Activated naive CD4-positive, alpha-beta T cell treated with anti-CD3 and anti-CD28 coated beads, Interleukin-2, amount 50 U/mL, for 16 hours (primary cell): ENCODE data around the gene E2F4.

Source experiments
- DNase-seq: peaks from one replicate; pipeline ENCODE4 v3.0.0-alpha.2; 2020

Gene E2F4

DNA sequence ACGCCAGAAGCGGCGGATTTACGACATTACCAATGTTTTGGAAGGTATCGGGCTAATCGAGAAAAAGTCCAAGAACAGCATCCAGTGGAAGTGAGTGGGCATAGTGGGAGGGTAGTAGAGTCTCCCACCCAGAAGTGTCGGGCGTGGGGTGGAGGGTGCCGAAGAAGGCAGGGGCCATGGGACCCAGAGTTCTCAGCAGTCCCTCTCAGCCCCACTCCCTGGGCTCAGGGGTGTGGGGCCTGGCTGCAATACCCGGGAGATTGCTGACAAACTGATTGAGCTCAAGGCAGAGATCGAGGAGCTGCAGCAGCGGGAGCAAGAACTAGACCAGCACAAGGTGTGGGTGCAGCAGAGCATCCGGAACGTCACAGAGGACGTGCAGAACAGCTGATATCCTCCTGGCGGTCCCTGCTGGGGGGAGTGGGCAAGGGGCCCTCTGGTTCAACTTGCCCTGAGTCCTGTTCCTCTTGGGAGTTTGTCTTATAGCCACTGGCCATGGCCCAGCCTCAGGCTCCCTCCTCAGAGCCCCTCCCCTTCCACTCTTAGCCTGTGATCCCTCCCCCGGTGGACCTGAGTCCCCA is 916 bp downstream of the E2F4 start:
- no peak for DNase-seq

DNA sequence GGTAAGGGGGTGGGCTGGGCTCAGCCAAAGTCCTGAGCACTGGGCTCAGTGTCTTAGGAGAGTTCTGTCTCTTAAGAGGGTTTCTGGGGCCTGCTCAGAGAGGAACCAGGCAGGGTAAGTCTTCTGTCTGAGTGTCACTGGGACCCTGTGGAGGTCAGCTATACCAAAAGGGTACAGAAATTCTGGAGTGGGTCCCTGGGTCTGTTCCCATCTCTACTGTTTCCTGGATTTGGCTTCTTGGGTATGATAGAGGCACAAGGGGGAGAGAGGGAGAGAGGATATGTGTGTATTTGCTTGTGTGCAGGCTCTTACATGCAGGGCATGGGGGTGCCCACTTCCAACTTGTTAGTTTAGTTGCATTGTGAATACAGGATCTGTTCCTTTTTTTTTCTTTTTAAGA is 1.6 kb downstream of the E2F4 start:
- DNase-seq: no peak

DNA sequence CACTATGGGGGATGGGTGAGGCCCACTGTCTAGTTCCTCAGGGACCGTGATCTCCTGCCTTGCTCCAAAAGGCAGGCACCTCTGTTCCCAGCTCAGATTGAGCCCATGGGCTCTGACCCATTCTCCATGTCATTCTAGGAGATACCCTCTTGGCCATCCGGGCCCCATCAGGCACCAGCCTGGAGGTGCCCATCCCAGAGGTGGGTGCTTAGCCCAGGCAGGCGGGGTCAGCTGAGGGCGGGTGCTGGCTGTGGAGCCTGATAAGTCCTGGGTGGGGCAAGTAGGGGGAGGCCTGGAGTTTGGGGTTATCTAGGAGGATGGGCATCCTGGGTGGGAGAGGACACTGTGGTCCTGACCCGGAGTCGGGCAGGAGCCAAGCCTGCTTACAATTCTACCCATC is 2.3 kb downstream of the E2F4 start:
- DNase-seq: no peak

DNA sequence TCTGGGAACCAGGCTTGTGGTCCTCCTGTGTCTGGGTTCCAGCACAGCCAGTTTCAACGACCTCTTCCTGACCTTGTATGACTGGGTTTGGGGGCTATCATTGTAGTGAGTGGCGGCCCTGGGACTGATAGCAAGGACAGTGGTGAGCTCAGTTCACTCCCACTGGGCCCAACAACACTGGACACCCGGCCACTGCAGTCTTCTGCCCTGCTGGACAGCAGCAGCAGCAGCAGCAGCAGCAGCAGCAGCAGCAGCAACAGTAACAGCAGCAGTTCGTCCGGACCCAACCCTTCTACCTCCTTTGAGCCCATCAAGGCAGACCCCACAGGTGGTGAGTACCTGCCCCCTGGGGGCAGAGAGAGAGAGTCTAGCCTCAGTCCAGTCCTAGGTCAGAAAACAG is 3.7 kb downstream of the E2F4 start:
- no peak for DNase-seq

DNA sequence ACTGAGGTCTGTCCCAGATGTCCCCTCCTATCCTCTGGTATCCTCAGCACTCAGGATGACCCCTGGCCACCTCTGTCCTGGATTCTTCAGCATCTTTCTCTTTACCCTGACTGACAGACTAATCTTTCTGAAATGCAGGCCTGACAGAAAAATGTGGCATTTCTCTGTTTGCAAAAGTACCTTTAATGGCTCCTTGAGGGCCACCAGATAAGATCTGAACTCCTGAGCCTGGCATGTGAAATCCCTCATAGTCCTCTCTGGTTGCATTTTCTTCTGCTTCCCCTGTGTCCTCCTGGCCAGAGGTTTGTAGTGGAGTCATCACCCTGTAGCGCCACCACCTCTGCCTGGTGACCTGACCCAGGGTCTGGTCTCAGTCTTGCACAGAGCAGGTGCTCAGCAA is 4.9 kb downstream of the E2F4 start:
- no peak for DNase-seq

DNA sequence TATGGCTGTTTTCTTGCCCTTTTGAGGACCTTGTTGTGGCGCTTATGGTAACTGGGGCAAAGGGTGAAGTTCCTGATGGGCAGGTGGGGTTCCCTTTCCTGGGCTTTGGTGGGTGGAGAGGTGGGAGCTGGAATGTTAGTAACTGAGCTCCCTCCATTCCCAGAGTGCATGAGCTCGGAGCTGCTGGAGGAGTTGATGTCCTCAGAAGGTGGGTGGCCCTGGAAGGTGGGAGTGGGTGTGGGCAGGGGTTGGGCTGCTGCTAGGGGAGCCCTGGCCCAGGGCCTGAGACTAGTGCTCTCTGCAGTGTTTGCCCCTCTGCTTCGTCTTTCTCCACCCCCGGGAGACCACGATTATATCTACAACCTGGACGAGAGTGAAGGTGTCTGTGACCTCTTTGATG is 5.7 kb downstream of the E2F4 start:
- DNase-seq: no peak

DNA sequence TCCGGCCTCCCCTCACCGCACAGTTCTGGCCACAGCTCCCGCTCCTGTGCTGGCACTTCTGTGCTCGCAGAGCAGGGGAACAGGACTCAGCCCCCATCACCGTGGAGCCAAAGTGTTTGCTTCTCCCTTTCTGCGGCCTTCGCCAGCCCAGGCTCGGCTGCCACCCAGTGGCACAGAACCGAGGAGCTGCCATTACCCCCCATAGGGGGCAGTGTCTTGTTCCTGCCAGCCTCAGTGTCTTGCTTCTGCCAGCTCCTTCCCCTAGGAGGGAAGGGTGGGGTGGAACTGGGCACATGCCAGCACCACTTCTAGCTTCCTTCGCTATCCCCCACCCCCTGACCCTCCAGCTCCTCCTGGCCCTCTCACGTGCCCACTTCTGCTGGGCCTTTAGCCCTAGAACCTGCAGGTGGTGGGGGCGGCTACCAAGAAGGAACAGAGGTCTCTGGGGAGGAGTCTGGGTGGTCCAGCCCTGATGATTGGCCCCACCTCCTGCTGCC is 6.3 kb downstream of the E2F4 start:
- no peak for DNase-seq

DNA sequence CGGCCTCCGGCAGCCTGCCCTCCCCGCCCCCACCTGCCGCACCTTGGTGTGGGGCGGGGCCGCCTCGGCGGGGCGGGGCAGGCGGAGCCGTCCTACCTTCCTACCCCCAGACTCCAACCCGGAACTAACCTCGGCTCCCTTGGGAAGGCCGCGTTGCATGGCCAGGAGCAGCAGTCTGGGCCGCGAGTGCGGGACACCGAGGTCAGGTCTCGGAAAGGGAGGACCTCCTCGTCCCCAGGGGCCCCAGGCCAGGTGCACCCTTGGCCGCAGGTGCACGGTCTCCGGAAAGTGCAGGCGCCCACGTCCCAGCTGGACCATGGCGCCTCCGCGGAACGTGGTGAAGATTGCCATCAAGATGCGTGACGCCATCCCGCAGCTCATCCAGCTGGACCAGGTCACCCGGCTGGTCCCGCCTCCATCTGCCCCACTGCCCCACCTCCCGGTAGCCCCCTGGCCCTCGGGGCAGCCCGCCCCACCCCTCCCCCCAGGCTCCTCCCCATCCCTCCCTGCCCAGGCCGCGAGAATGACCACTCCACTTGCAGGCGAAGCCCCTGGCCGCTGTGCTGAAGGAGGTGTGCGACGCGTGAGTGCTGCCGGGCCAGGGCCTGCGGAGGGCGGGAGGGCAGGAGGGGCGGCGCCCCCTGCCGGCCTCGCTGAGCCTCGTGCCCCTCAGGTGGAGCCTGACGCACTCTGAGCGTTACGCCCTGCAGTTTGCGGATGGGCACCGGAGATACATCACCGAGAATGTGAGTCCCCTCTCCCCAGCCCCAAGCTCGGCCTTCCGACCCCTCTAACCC is 7.3 kb downstream of the E2F4 start, which contains the start of gene ELMO3:
Gene ELMO3, plus strand, starts transcription at position 121 of the 797 bp plus-strand sequence. Its CDS starts 196 bp downstream, at position 317.
- no peak for DNase-seq

DNA sequence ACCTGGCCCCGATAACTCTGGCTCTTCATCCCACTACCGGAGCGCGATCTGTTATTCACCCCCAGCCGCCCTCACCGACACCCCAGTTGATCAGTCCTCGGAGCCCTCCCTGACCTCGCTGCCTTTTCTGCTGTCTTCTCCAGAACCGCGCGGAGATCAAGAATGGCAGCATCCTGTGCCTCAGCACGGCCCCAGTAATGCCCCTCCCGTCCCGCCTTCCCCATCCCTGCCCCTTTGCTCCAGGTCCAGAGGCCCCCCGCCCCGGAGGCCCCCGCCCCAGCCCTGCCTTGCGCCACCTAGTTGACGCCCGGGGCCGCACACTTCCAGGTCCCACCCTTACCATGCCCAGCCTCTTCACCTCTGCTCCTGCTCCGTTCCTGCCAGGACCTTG is 7.8 kb downstream of the E2F4 start:
- no peak for DNase-seq

DNA sequence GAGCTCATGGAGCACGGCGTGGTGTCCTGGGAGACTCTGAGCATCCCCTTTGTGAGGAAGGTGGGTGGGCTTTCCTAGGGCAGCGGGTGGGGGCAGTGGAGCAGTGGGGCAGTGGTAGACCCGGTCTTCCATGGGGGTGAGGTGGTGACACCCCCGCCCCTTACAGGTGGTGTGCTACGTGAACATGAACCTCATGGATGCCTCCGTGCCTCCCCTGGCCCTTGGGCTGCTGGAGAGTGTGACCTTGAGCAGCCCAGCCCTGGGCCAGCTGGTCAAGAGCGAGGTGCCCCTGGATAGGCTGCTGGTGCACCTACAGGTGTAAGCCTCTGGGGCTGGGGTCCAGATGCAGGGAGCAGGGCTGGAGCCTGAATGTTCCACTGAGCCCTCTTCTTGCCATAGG is 8.5 kb downstream of the E2F4 start:
- DNase-seq: no peak

DNA sequence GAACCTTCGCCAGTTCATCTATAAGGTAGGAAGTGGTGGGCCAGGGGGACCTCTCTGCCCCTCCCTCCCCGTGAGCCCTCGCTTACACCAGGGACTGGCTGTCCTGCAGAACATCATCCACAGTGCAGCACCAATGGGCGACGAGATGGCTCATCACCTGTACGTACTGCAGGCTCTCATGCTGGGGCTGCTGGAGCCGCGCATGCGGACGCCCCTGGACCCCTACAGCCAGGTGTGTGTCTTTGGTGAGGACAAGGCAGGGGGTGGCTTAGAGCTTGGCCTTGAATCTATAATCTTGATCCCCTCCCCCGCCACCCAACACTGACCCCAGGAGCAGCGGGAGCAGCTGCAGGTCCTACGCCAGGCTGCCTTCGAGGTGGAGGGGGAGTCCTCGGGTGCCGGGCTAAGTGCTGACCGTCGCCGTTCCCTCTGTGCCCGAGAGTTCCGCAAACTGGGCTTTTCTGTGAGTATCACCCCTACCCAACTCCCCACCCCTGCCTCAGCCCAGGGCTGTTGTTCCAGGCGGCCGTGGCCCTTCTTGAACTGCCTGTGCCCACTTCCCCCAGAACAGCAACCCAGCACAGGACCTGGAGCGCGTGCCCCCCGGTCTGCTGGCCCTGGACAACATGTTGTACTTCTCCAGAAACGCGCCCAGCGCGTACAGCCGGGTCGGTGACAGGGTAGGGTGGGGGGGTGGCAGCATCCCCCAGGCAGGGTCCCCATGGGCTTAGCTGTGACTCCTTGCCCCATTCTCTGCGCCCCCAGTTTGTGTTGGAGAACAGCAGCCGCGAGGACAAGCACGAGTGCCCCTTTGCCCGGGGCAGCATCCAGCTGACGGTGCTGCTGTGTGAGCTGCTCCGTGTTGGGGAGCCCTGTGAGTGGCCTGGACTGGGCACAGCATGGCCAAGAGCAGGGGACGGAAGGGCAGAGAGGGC is 9.7 kb downstream of the E2F4 start:
- DNase-seq: no peak

DNA sequence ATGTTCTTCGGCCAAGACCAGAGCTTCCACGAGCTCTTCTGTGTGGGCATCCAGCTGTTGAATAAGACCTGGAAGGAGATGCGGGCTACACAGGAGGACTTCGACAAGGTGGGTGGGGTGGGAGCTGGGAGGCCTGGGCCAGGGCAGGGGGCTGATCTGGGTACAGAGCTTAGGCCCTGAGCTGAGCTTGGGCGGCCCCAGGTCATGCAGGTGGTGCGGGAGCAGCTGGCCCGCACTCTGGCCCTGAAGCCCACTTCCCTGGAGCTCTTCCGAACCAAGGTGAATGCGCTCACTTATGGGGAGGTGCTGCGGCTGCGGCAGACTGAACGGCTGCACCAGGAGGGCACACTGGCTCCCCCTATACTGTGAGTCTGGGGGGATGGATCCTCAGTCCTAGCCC is 10.5 kb downstream of the E2F4 start:
- DNase-seq: no peak

DNA sequence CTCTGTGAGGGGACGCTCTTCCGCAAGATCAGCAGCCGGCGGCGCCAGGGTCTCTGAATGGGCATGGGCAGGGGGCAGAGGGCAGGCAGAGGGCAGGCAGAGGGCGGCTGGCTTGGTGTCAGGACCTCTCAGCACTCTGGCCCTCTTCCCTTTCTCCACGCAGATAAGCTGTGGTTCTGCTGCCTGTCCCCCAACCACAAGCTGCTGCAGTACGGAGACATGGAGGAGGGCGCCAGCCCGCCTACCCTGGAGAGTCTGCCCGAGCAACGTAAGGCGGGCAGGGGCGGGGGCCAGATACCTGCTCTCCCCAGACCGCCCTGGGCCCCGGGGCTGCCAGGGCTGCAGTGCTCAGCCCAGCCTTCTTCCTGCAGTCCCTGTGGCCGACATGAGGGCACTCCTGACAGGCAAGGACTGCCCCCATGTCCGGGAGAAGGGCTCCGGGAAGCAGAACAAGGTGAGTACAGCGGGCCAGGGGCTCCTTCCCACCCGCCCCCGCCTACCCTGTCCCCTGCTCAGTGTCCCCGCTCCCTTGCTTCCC is 11.1 kb downstream of the E2F4 start:
- DNase-seq: no peak

DNA sequence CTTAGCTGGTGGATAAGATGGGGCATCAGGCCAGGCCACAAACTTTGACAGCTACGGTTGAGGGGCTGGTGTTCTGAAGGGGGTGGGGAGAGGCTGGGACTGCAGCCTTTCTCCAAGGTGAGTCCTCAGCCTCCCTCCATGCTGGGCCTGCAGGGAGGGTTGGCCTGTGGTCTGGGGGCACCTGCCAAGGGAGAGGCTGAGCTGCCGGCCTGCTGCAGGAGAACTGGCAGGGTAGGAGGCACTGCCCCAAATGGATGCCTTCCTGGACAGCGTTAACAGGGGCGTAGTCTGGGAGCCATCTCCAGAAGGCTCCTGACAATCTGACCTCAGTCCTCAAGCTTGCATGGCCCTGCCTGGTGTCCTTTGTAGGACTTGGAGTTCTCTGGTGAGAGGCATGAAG is 12.1 kb downstream of the E2F4 start:
- no peak for DNase-seq

DNA sequence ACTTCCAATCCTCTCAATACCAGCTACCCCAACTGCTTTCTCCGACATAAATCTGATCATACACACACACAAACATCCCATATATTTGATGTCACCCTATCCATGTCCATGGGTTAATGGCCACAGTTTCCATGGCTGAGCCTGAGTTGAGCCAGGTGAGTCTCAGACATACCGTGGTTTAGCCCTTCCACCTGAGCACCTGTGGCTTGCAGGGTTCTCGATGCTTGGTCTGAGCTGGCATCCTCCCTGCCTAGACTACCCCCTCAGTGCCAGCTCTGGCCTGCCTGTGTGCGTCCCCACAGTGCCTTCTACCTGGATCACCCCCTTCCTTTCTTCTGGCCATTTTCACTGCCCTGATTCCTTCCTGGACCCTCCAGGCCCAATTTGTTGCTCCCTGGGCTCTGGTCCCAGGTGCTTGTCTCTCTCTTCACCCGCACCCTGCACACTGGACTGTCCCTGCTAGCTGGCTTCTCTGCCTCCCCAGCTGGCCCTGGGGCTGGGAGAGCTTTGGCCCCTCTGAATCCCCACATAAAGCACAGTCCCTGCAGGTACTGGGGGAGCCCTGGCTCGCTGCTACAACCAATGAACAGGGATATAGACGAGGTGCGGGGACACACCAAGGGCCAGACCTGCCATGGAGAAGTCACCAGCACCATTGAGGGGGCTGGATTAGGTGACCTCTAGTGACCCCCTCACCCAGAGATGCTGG is 14.3 kb downstream of the E2F4 start:
- no peak for DNase-seq

DNA sequence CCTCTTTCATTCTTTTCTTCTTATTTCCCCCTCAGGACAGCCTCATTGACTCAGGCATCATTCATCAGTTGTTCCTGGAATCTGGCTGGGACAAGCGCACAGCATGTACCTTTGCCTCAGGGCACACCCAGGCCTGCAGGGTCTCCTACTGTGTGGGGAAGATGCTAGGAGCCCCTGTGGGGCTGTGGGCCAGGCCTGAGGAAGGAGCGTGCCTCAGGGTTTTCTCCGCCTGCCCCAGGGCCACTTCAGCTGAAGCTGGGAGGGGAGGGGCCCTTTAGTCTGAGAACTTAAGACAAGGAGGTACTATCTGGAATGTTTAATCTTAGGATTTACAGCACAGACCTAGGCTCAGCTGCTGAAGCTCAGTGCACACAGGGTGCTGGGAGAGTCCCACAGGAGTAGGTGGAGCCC is 14.9 kb downstream of the E2F4 start:
- DNase-seq: no peak

DNA sequence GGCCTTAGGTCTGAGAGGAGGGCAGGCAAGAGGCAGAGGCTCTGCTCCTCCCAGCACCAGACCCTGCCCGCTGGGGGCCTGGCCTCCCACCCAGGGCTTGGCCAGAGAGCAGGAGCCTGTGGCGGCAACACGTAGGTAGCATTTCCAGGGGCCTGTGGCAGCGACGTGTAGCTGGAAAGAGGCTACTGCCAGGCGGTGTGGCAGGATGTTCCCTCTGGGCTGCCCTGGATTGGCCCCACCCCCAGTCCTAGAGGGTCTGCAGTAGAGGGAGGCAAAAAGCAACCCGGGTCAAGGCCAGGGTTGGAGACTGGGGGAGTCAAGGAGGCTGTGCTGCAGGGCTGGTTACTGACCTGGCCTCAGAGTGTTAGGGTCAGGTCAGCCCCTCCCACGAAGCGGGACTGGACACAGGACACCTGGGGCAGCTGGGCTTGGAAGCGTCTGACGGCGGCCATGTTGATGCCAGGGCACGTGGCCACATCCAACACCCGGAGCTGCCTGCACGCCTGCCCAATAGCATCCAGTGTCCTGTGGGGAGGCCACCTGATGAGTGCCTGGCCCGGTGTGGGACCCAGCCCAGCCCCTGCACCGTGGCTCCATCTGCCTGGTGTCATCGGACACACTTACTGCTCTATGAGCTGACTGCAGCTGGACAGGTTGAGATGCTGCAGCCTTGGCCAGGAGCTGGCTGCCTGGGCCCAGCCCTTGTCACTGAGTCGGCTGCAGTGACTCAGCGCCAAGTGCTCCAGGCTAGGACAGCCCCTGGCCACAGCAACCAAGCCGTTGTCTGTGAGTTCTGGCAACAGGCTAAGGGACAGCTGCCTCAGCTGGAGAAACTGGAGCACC is 15.5 kb downstream of the E2F4 start:
- DNase-seq: no peak

DNA sequence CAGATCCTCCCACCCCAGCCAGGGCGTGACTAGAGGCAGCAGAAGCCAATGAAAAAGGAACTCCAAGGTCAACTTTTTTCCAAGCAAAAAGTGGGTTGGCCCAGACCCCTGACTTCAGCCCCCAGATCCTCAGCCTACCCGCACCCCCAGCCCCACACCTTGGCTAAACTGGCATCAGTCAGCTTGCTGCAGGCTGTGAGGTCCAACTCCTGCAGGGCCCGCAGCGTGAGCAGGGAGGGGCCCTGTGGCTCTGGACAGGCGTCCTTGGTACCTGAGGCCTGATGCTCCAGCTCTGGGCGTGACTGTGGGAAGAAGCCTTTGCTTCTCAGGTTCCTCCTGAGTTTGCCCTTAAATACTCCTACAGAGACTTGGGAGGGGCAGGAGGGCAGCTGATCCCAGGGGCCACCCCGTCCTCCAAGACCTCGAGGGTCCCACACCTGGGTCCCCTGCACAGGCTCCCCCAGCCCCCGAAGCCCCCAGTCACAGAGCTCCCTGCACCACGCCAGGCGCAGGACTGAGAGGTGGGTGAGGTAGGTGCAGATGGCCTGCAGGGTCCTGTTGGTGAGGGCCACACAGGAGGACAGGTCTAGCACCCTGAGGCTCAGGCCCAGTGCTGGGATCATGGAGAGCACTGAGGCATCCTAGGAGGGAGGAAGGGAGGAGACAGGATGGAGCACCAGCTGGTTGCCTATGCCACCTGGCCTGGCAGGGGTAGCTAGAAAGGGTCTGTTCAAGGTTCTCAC is 16.4 kb downstream of the E2F4 start:
- no peak for DNase-seq

DNA sequence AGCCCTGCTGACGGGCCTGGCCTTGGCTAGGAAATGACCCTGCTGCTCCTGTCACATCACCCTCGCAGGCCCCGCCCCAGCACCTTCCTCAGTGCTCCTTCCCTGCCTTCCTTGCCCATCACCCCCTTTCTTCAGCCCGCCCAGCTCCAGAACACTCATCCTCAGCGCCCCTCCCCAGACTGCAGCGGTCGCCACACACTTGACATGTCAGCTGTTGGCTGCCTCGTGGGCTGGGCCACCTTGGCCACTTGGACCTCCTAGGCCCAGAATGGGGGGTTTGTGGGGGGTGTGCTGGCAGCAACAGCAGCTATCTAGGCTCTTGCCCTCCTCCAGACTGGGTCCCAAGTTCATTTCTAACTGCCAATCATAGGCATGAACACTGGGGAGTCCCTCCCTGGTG is 17.6 kb downstream of the E2F4 start:
- DNase-seq: no peak

DNA sequence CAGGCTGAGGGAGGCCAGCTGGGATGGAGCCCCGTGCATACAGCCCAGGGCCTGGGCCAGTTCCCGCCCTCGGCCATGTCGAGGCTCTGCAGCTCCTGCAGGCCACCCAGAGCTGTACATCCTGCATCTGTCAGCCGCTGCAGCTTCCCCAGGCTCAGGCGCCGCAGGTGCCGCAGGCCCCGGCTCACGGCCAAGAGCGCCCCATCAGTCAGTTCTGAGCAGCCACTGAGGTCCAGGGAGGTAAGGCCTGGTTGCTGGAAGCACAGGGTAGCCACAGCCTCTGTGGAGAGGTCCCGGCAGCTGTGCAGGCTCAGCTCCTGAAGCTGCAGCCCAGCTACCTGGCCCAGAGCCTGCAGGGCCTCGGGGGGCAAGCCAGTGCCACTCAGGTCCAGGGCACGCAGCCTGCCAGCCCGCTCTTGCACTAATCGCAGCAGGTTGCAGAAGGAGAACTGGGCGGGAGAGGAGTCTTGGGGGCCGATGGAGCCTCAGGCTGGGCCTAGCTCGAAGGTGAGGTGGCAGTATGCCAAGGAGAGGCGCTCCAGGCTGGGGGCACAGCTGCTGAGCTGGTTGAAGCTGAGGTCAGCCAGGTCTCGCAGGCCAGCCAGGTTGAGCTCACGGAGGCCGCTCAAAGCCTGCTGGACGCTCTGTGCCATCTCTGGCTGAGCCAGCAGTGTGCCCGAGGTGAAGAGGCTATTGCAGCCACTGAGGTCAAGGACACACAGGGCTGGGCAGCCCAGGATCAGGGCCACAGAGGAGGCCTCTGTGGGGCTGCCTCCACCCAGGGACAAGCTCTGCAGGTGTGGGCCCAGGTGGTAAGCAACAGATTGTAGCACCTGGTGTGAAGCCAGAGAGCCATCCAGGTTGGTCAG is 18.3 kb downstream of the E2F4 start:
- DNase-seq: no peak
